ENCODE results near the gene FLOT1.

FLOT1 gene, protein sequence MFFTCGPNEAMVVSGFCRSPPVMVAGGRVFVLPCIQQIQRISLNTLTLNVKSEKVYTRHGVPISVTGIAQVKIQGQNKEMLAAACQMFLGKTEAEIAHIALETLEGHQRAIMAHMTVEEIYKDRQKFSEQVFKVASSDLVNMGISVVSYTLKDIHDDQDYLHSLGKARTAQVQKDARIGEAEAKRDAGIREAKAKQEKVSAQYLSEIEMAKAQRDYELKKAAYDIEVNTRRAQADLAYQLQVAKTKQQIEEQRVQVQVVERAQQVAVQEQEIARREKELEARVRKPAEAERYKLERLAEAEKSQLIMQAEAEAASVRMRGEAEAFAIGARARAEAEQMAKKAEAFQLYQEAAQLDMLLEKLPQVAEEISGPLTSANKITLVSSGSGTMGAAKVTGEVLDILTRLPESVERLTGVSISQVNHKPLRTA

DNA sequence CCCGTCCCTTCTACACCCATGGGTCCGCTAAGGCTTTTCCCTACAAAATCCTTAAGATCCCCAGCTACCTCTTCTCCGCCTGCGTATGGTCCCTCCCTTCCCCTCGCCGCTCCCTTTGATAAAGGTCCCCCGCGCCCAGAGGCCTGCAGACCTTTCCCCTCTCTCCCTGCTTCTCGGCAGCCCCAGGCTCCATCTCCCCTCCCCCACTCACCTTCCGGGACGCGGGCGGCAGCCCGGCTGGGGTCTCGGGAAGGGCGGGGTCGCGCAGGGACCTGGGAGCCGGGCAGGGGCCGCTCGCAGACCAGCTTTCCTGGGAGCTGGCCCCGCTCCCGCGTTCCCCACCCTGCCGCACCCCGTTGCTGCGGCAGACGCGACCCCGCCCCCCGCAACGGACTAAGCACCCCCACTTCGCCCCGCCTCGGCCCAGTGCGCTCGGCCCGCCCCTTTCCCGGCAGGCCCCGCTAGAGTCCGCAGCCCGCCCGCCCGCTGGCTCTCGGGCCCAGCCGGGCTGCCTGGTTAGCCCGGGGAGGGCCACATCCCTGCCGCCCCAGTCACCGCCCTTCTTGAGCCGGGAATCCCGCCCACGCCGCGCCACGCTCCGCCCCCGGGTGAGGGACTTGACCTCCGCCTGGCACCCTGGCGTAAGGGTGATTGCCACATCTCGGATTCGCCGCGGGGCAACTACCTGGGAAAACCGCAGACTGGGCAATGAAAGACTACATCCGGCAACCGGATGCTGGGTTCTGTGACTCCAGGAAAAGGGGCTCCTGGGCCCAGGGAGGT, at the start of gene FLOT1:
FLOT1 (minus strand) TSS at position 372 of the 783 bp plus-strand sequence. CDS start 498 bp downstream, outside the sequence.
- DNase-seq (ENCODE audit: low spot score), result peak; percentile 78

DNA sequence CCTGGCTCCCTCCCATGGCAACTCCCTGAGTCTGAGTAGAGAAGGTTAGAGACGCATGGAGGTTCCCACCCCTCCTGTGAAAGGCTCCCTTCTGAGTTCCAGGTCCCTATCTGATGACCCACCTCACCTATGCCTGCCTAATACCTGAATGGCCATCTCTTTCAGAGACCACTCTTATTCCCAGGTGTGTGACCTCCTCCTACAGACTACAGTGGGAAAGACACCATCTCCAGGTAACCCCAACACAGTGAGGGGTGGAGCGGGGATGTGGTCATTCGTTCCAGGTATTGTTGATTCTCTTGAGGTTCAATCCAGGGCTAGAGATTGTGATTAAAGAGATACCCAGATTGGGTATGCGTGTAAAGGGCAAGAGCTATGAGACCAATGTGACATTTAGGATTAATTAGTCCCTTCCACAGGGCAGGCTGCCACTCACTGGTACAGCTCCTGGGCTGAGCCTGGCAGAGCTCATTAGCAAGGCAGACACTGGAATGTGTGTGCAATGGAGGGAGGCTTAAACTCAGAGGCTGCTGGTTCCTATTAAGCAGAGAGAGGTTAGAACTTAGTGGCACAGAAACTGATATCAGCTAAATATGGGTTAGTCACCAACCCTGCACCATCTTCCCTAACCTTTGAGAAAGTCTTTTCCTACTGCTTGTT, 48.4 kb upstream of the FLOT1 start:
- DNase-seq (ENCODE audit: low spot score), result no peak

DNA sequence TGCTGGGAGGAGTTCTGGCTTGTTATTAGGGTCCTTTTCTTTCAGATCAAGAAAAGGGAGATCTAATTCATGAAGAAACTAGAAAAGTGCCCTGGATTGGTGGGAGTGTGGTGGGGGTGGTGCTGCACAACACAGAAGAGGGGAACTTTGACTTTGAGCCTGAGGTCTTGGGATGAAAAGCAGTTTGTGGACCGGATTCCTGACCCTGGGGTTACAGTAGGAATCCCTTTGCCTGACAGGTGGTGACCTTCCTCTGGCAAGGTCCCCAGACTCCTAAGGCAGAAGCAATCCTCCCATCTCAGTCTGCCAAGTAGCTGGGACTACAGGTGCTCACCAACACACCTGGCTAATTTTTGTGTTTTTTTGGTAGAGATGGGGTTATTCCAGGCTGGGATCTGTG, 47.1 kb upstream of the FLOT1 start:
- DNase-seq (ENCODE audit: low spot score), result no peak

DNA sequence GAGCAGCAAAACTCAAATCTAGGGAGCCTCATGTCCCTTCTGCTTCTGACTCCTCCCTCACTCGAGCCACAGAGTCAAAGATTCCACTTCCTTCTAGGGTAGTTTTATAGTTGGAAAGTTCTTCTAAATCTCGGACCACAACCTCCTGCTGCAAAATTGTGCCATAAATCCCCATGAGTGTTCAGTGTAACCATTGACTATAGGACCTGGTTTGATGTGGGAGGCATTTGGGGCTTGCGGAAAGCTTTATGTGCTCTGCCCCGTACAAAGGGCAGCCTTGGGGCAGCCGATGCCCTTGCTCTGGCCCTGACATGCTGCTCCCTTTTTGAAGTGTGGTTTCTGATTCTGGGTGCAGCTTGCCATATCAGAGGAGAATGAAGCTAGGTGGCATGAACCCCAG, 45.5 kb upstream of the FLOT1 start:
- no peak for DNase-seq (ENCODE audit: low spot score)

DNA sequence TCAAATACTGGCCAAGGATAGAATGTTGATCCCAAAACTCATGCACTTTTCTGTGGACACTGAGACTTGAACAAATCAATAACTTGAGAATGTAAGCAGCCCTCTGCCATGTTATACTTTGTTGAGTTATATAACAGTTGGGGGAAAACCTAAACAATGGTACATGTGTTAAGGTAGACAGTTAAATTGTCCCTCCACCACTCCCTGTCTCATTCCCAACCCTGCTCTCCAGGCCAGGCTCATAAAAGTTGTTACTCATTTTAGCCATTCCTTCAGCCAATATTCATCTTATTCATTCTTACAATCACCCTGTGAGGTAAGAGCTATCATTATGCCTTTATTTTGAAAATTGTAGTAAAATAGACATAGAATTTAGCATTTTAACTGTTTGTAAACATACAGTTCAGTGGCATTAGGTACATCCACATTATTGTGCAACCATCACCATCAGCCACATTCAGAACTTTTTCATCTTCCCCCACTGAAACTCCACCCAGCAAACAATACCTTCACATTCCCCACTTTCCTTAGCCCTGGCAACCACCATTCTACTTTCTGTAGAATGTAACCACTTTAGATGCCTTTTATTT, 40.0 kb upstream of the FLOT1 start:
- no peak for DNase-seq (ENCODE audit: low spot score)

DNA sequence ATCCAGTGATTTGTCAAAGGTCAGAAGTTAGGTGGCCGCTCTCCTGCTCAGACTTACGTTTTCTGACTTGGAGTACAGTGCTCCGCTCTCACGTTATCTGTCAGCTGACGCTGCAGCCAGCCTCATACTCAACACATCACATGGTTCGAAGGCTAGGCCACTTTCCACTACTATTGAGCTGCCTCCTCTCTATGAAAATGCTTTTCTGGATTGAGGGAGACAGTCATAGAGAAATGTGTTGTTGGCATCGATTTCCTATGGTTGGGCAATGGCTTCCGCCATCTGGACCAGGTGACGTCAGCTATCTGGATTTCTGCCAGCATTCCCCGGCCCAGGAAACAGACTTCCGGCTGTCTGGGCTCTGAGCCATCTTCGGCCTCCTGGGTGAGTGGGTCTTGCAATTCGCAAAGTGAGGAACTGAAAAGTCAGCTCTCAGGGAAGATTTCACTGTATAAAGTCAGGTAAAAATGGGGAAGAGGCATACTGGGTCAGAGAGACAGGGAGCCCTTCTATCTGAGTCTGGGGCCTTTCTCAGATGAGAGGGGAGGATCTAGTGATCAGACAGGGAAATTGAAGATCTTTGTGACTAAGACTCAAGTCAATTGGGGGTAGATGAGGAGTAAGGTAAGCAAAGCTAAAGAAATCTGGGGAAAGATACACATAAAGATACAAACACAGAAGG, 39.4 kb upstream of the FLOT1 start:
- peak; percentile 26 for DNase-seq (ENCODE audit: low spot score)

DNA sequence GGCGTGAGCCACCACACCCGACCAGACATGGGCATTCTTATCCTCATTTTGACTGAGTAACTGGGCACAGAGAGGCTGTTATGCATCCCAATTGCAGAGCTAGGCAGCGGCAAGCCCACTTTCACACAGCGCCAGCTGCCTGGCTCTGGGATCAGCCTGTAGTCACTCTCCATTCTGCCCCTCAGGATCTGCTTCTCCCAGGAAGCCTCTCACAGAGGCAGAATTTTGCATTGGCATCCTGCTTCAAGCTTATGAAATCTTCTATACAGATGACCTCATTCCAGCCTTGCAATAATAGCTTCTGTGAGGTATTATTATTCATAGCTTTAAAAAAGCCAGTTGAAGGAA, 38.9 kb upstream of the FLOT1 start:
- DNase-seq (ENCODE audit: low spot score), result no peak

DNA sequence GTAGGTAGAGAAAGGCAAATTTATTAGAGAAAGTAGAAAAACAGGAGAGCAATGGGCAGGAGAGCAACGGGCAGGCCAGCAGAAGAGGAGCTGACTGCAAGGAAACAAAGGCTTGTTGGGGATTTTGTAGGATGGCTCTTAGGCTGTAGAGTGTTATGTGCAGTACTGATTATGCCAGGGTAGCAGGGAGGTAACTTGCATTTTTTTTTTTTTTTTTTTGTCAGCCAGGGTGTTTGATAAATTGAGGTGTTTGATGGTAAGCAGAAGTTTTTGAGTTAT, 38.1 kb upstream of the FLOT1 start:
- DNase-seq (ENCODE audit: low spot score), result no peak

DNA sequence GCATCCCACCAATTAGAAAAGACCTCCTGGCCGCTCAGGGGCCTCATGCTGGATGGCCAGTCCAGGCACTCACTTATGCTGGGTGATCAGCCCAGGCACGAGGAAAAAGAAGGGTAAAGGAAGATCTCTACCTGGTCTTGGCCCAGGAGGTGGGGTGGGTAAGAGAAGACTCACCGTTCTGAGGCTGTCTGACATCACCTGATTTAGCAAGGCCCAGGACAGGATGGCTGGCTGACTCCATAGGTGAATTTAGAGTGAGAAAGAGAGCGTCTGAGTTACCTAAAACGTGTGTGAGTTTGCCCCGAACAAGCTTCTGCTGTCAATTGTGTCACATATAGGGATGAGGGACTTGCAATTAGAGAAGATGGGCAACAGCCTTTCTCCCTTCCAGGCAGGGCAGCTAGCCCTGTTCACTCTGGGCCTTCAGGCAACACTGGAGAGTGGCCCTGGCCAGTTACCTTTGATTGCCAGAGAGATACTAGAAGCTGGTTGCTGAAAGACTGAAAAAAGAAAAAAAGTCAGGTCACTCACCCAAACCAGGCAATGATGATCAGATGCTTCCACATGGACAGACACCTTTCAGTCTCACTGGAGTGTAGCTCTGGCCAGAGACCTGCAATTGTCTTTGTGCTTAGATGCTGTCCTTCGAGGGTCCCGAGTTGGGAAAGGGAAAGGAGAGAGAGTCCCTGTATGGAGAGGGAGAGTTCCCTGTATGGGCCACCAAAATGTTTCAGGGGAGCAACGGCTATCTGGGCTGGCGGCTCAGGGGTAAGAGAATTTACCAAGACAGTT, 37.6 kb upstream of the FLOT1 start:
- no peak for DNase-seq (ENCODE audit: low spot score)

DNA sequence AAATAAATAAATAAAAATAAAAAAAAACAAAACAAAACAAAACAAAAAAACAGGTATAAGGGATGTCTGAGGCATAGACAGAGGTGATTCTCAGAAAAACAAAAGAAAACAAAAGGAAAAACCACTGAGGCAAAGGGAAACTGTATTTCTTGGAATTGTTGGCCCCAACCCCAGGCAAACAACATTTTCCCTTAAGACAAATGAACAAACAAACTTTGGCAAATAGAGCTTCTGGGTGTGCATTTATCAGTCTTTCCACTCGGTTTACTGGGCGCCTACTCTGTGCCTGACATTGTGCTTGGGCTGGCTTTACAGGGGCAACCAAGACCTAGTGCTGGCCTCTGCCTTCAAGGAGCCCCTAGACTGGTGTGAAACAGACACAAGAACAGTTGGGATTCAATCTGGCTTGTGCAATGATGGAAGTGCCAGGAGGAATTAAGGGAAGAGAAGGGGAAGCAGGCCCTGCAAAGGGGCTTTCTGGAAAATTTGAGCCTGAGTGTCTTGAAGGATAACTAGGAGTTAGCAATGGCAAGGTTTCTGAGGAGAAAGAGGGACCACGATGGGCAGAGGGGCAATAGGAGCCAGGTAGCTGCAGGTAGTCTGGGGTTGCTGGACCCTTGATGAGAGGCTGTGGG, 35.6 kb upstream of the FLOT1 start:
- DNase-seq (ENCODE audit: low spot score), result no peak

DNA sequence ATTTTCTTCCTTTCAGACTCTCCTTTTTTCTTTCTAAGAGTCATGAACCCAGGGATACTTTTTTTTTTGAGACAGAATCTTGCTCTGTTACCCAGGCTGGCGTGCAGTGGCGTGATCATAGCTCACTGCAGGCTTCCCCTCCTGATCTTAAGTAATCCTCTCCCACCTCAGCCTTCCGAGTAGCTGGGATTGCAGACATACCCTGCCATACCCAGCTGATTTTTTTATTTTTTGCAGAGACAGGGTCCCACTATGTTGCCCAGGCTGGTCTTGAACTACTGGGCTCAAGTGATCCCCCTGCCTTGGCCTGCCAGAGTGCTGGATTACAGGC, 34.6 kb upstream of the FLOT1 start:
- no peak for DNase-seq (ENCODE audit: low spot score)

DNA sequence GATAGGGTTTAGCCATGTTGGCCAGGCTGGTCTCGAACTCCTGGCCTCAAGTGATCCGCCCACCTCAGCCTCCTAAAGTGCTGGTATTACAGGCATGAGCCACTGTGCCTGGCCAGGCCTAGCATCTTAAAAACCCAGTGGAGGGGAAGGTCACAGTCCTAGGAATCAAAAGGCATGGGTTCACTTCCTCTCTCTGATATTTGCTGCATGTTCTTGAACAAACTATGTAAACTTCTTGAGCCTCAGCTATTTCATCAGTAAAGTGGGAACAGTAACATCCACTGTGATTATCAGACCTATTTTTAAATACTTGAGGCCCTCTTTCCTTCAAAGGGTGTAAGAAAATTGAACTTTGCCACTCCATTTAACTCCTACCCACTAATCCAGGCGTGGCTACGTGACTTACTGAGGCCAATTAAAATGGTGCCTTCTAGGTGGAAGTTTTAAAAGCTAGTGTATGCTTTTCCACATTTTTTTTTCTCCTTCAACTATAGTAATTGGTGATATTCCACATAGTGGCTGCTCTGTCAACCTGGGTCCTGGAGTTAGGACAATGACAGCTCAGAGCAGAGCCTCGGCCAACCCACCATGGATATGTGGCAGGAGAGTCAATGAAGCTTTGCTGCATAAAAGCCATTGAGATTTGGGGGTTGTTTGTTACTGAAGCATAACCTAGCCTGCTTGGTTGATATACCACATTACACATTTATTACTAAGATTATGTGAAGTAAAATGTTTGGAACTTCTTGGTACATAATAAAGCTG, 34.1 kb upstream of the FLOT1 start:
- no peak for DNase-seq (ENCODE audit: low spot score)

DNA sequence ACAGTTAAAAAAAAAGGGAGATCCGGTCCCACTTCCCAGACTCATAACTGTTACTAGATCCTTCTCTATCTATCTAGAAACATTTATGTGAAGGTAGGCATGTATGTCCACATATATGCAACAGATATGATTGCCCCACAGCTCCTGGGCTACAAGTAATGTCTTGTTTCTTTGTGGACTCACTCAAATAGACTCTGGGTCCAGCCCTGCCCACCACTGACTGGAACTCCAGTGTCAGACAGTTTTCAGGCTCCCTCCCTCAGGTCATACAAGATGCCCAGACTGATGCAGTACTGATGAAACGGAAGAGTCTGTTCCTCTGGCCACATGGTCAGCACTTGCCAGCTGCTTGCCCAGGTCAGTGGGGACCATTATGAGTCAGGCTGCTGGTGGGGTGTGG, 32.6 kb upstream of the FLOT1 start:
- DNase-seq (ENCODE audit: low spot score), result no peak

DNA sequence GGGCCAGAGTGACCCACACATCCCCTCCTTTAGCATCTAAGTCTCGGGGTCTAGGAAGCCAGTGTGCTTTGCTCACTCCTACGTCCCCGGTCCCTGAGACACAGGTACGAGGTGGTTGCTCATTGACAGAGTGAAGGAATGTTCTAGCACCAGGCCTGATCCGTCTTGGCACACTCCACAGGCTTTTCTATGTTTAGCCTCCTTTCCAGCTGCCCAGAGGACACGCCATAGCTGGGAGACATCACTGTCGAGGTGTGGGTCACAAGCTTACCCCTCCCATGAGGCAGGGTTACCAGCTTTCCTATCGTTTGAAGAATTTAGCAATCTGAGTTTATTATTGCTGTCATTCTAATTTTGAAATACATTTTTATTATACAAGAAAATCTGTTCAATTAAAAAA, 32.2 kb upstream of the FLOT1 start:
- DNase-seq (ENCODE audit: low spot score), result no peak

DNA sequence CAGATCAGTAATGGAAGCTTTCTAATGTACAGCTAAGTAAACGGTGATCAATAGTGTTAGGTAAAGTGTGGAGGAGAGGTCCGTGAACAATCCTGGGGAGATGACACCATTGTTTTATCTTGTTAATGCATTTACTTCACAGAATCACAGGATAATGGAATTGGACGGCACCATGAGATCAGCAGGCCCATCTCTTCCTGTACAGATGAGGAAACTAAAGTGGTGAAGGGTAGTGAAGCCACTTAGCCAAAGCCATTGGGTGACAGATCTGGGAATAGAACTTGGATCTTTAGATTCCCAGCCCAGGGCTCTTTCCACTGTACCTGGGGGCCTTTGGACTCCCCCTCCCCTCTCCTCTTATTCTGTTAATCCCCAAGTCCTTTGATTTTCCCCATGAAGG, 28.1 kb upstream of the FLOT1 start:
- no peak for DNase-seq (ENCODE audit: low spot score)

DNA sequence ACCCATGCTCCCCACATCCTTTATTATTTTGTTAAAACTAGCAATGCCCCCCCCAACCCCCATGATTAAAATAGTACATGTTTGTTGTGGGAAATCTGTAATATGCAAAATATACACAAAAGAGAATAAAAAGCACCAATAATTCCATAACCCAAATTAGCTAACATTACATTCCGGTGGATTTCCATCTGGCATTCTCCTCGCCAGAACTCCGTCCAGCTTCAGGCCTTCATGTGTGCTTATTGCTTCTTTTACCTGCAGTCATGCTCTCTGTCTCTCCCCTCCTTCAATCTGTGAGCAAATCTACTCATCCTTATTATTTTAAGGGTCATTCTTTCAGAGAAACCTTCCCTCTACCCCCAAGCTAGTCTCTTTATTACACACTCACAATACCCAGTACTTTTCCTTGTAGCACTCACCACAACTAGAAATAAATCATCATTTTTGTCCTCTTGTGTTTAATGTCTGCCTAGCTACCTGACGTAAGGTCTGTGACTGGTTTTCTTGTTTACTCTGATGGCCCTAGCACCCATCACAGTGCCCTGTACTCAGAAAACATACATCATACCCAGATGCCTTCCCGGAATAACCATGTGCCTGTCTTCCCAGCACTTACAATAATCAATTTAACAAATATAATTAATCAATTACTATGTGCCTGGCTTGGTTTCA, 27.5 kb upstream of the FLOT1 start:
- DNase-seq (ENCODE audit: low spot score), result no peak

DNA sequence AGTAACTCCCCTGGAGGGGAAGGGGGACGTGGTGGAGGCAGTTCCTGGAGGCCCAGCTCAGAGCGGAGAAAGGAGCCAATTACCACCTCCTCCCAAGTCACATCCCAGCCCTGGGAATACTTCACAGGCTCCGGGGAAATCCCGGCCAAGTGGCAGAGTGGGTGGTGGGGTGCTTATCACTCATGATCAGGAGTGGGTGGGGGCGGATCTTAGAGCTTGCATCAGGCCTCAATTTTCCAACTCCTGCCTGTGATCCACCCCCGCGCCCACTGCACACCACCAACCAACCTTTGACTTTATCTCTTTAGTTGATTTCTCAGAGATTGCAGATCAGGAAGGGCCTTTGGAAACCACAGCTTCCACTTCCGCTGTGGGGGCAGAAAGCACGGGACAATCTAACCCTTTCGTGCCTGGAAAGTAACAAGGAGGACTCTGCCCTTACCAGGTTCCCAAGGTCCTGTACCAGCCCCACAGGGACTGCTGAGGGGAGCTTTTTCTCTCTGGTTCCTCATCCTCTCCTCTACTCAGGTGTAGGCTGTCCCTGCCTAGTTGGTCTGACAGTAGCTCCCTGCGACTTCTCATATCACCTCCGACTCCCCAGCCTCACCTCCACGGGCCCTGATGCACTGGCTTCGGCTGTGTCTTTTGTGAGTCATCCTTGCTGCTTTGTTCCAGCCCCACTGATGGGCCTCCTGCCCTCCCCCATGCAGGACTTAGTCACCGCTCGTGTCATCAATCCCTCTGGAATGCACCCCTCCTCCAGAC, 26.8 kb upstream of the FLOT1 start:
- no peak for DNase-seq (ENCODE audit: low spot score)

DNA sequence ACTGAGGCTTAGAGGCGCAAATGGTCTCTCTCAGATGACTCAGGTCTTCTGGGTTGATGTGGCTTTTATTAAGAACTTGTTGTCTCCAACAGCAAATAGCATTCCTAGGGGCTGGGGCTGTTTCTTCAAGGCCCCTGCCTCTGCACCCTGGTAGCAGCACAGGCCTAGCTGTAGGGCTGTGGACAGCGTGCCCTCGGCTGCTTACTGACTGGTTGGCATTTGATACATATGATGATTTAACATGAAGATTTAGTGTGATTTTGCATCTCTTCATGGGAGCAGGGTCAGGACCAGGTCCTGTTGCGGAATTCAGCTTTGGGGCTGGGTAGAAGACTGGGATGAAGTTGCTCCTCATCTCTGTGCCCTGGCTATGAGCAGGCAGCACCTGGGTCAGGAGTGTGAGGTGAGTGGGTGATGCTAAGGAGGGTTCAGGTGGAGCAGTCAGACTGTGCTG, 26.2 kb upstream of the FLOT1 start:
- DNase-seq (ENCODE audit: low spot score), result no peak

DNA sequence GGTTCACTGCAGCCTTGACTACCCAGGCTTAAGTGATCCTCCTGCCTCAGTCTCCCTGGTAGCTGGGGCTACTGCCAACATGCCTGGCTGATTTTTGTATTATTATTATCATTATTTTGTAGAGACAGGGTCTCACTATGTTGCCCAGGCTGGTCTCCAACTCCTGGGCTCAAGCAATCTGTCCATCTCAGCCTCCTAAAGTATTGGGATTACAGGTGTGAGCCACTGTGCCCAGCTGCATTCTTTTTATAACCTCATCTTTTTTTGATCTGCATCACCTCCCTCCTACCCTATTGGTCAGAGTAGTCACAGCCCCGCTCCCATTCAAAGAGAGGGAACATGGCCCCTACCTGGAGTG, 25.4 kb upstream of the FLOT1 start:
- DNase-seq (ENCODE audit: low spot score), result no peak

Measured in HuH-7.5 (cell line).